ENCODE results near the gene CD63. TPM values are rescaled to one million over a fixed set of nuclear protein-coding genes. Genes with fewer than 3 reads are reported as not detected.

CD63 gene
- total RNA-seq, 1 experiment from 2014 or later, result 869 TPM

DNA sequence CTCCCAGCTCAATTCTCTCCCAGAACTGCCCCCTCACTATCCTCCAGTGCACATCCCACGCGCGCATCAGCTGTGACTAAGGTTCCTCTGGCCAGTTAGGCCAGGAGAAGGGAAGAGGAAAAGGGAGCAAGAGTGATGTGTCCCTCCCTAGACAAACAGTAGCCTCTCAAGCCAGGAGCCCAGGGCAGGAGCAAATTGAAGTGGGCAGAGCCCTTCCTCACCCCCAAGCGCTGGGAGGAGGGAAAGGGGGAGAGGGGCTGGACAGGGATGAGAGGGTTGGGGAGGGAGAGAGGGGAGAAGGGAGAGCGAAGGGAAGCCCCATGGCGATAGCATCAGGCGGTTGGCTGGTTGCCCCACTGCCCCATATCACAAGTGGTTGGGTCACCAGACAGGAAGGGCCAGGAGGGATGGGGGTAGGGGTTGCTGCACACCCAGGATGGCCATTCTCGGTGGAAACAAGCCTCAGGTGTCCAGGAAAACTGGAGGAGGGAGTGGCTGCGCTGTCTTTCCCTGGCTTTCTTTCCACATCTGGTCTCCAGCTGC is 1.1 kb downstream of the CD63 start:
- peak; percentile 44 for ATAC-seq
- peak overlapping the region; percentile 88 for H3K4me3 ChIP-seq (ENCODE audit: low read length)

DNA sequence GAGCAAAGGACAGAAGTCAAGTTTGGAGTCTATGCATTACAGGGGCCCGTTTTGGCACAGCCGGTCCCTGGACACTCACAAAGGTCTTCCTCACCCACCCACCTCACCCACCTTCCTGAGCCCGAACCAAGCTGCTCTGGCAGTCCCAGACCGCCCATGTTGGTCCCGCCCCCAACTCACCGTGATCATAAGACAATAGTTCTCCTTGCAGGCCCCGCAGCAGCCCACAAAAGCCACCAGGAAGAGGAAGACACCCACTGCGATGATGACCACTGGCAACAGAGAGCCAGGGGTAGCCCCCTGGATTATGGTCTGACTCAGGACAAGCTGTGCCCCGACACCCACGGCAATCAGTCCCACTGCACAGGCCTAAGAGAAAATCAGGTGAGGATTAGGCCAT is 1.8 kb downstream of the CD63 start:
- Histone ChIP-seq H3K4me3 (ENCODE audit: low read length) (peak overlapping the region; percentile 88), H3K9ac (ENCODE audit: low read length) (peak overlapping the region; percentile 97), H3K4me1 (ENCODE audit: insufficient read depth, low read length) (peaks cover 34% of the 10 kb centered on the region), H3K36me3 (ENCODE audit: low read depth, low read length) (peaks cover 27% of the 10 kb centered on the region), H4K20me1 (ENCODE audit: low read length) (peaks cover 8% of the 10 kb centered on the region), H3F3A (ENCODE audit: low read length, unreplicated experiment) (no peaks in the 10 kb centered on the region), H3K27ac (ENCODE audit: low read length) (peak overlapping the region; percentile 98), H3K9me2 (replicated peaks; ENCODE audit: low read length) (no peaks in the 10 kb centered on the region), H3K79me2 (ENCODE audit: low read length) (peaks cover 37% of the 10 kb centered on the region), H3K27me3 (ENCODE audit: low read length) (no peaks in the 10 kb centered on the region), H3K9me3 (ENCODE audit: low read length) (no peaks in the 10 kb centered on the region), H2AFZ (ENCODE audit: low read length) (no peak overlapping the region), H3K4me2 (ENCODE audit: low read length) (peak overlapping the region; percentile 99)
- no TSS peak for BruUV-seq (replicated peaks)
- no peak for DNase-seq
- TF ChIP-seq EZH2 (IDR thresholded peaks at IDR 0.05; ENCODE audit: low read length, unreplicated experiment) (no peak), EZH2phosphoT487 (IDR thresholded peaks at IDR 0.05; ENCODE audit: borderline replicate concordance, low read length) (no peak)
- POLR2A ChIA-PET (ENCODE audit: unreplicated experiment), result no interaction called here
- CTCF ChIA-PET, result interaction anchor here (0.6 to 0.9 kb wide), 2 partner anchors 10 to 20 kb away, joined by 3 to 8 read pairs; no protein-coding TSS in a partner anchor
- intact Hi-C loops (cut with micrococcal nuclease), result no loop called here
- ATAC-seq, result no peak

More for the DNA sequence above, 1.1 kb downstream of the CD63 start:
- Histone ChIP-seq H3K27ac (ENCODE audit: low read length) (peak overlapping the region; percentile 98), H3K4me2 (ENCODE audit: low read length) (peak overlapping the region; percentile 99), H3K27me3 (ENCODE audit: low read length) (no peaks in the 10 kb centered on the region), H3K9ac (ENCODE audit: low read length) (peak overlapping the region; percentile 97), H3K9me3 (ENCODE audit: low read length) (no peaks in the 10 kb centered on the region), H3K4me1 (ENCODE audit: insufficient read depth, low read length) (peaks cover 31% of the 10 kb centered on the region), H3K9me2 (replicated peaks; ENCODE audit: low read length) (no peaks in the 10 kb centered on the region), H3K36me3 (ENCODE audit: low read depth, low read length) (peaks cover 27% of the 10 kb centered on the region), H3K79me2 (ENCODE audit: low read length) (peaks cover 37% of the 10 kb centered on the region), H2AFZ (ENCODE audit: low read length) (peak overlapping the region; percentile 22; the same call in 1 of the 2 replicates), H4K20me1 (ENCODE audit: low read length) (peaks cover 8% of the 10 kb centered on the region), H3F3A (ENCODE audit: low read length, unreplicated experiment) (no peaks in the 10 kb centered on the region)
- CTCF ChIA-PET, result interaction anchor here (0.9 kb wide), 1 partner anchor 9 kb away, joined by 3 read pairs; no protein-coding TSS in a partner anchor
- TSS peak; percentile 35 for BruUV-seq (replicated peaks)
- peak; percentile 73 for DNase-seq
- POLR2A ChIA-PET (ENCODE audit: unreplicated experiment), result no interaction called here
- intact Hi-C loops (cut with micrococcal nuclease), result no loop called here
- no peak for TF ChIP-seq EZH2phosphoT487 (IDR thresholded peaks at IDR 0.05; ENCODE audit: borderline replicate concordance, low read length)
- TF ChIP-seq CTCF (conservative IDR thresholded peaks at IDR 0.05; ENCODE audit: low read depth, low read length), result no peak
- TF ChIP-seq EZH2 (IDR thresholded peaks at IDR 0.05; ENCODE audit: low read length, unreplicated experiment), result no peak

GRCh38 chr12:55725556-55725955 is 3.3 kb downstream of the CD63 start:
- H3K9ac ChIP-seq (ENCODE audit: low read length), result no peak overlapping the region
- ATAC-seq (no peak), DNase-seq (no peak)
- H3K36me3 ChIP-seq (ENCODE audit: low read depth, low read length), result peaks cover 27% of the 10 kb centered on the region
- no peak overlapping the region for H3K4me2 ChIP-seq (ENCODE audit: low read length)
- H3K27ac ChIP-seq (ENCODE audit: low read length), result no peak overlapping the region
- TF ChIP-seq EZH2 (IDR thresholded peaks at IDR 0.05; ENCODE audit: low read length, unreplicated experiment) (no peak), CTCF (conservative IDR thresholded peaks at IDR 0.05; ENCODE audit: low read depth, low read length) (no peak), EZH2phosphoT487 (IDR thresholded peaks at IDR 0.05; ENCODE audit: borderline replicate concordance, low read length) (no peak)
- peaks cover 43% of the 10 kb centered on the region for H3K4me1 ChIP-seq (ENCODE audit: insufficient read depth, low read length)
- peaks cover 8% of the 10 kb centered on the region for H4K20me1 ChIP-seq (ENCODE audit: low read length)
- no peaks in the 10 kb centered on the region for H3K9me3 ChIP-seq (ENCODE audit: low read length)
- no TSS peak for BruUV-seq (replicated peaks)
- no peak overlapping the region for H2AFZ ChIP-seq (ENCODE audit: low read length)
- no peak overlapping the region for H3K4me3 ChIP-seq (ENCODE audit: low read length)
- POLR2A ChIA-PET (ENCODE audit: unreplicated experiment), result no interaction called here
- intact Hi-C loops (cut with micrococcal nuclease), result no loop called here
- no peaks in the 10 kb centered on the region for H3K27me3 ChIP-seq (ENCODE audit: low read length)
- CTCF ChIA-PET, result interaction anchor here (1.4 kb wide), 1 partner anchor 12 kb away, joined by 21 read pairs; no protein-coding TSS in a partner anchor
- H3K9me2 ChIP-seq (replicated peaks; ENCODE audit: low read length), result no peaks in the 10 kb centered on the region
- peaks cover 32% of the 10 kb centered on the region for H3K79me2 ChIP-seq (ENCODE audit: low read length)
- no peaks in the 10 kb centered on the region for H3F3A ChIP-seq (ENCODE audit: low read length, unreplicated experiment)

All from PC-3 (cell line).